ENCODE measurements around the gene ERCC1.
"Not testable (repeated sequence)": the region's sequence is repeated elsewhere in the genome, so short reads cannot be mapped to it uniquely, and the experiment has no call there.

ERCC1 gene

GRCh38 chr19:45437328-45437727 is 13.6 kb upstream of the ERCC1 start:
- Histone ChIP-seq H3K4me1 (ENCODE audit: insufficient read depth, low read length) (peaks cover 6% of the 10 kb centered on the region), H2AFZ (ENCODE audit: low read depth, low read length) (no peak overlapping the region), H3K9me3 (ENCODE audit: low read length) (no peaks in the 10 kb centered on the region), H3K4me3 (ENCODE audit: low read length) (no peak overlapping the region), H3K27me3 (ENCODE audit: insufficient read depth, low read length) (no peaks in the 10 kb centered on the region), H3K36me3 (ENCODE audit: insufficient read depth, low read length) (no peaks in the 10 kb centered on the region)

GRCh38 chr19:45432543-45432942 is 8.8 kb upstream of the ERCC1 start:
- H3K4me3 ChIP-seq (ENCODE audit: low read length); H3K36me3 ChIP-seq (ENCODE audit: insufficient read depth, low read length); H2AFZ ChIP-seq (ENCODE audit: low read depth, low read length); H3K4me1 ChIP-seq (ENCODE audit: insufficient read depth, low read length); H3K27me3 ChIP-seq (ENCODE audit: insufficient read depth, low read length); H3K9me3 ChIP-seq (ENCODE audit: low read length): not testable (repeated sequence)

GRCh38 chr19:45431008-45431407 is 7.3 kb upstream of the ERCC1 start:
- not testable (repeated sequence) for H3K9me3 ChIP-seq (ENCODE audit: low read length); H3K4me1 ChIP-seq (ENCODE audit: insufficient read depth, low read length); H3K36me3 ChIP-seq (ENCODE audit: insufficient read depth, low read length); H2AFZ ChIP-seq (ENCODE audit: low read depth, low read length); H3K4me3 ChIP-seq (ENCODE audit: low read length); H3K27me3 ChIP-seq (ENCODE audit: insufficient read depth, low read length)

GRCh38 chr19:45429896-45430295 is 6.2 kb upstream of the ERCC1 start:
- H3K4me1 ChIP-seq (ENCODE audit: insufficient read depth, low read length); H2AFZ ChIP-seq (ENCODE audit: low read depth, low read length); H3K4me3 ChIP-seq (ENCODE audit: low read length); H3K36me3 ChIP-seq (ENCODE audit: insufficient read depth, low read length); H3K9me3 ChIP-seq (ENCODE audit: low read length); H3K27me3 ChIP-seq (ENCODE audit: insufficient read depth, low read length): not testable (repeated sequence)

GRCh38 chr19:45428384-45429231 is 4.9 kb upstream of the ERCC1 start:
- H3K9me3 ChIP-seq (ENCODE audit: low read length) = no peaks in the 10 kb centered on the region
- H3K27me3 ChIP-seq (ENCODE audit: insufficient read depth, low read length) = no peaks in the 10 kb centered on the region

GRCh38 chr19:45424191-45425058 is 708 bp upstream of the ERCC1 start:
- Histone ChIP-seq H3K4me1 (ENCODE audit: insufficient read depth, low read length) (peaks cover 17% of the 10 kb centered on the region), H3K27me3 (ENCODE audit: insufficient read depth, low read length) (no peaks in the 10 kb centered on the region), H3K9me3 (ENCODE audit: low read length) (no peaks in the 10 kb centered on the region), H3K4me3 (ENCODE audit: low read length) (peak overlapping the region; percentile 69), H2AFZ (ENCODE audit: low read depth, low read length) (peak overlapping the region; percentile 76), H3K36me3 (ENCODE audit: insufficient read depth, low read length) (peaks cover 21% of the 10 kb centered on the region)

More at GRCh38 chr19:45428384-45429231, 4.9 kb upstream of the ERCC1 start:
- H3K4me1 ChIP-seq (ENCODE audit: insufficient read depth, low read length) = peaks cover 12% of the 10 kb centered on the region
- H2AFZ ChIP-seq (ENCODE audit: low read depth, low read length) = peak overlapping the region; percentile 80
- no peaks in the 10 kb centered on the region for H3K36me3 ChIP-seq (ENCODE audit: insufficient read depth, low read length)
- H3K4me3 ChIP-seq (ENCODE audit: low read length) = peak overlapping the region; percentile 38

- Histone ChIP-seq H2AFZ (ENCODE audit: low read depth, low read length) (peak overlapping the region; percentile 76), H3K36me3 (ENCODE audit: insufficient read depth, low read length) (peaks cover 31% of the 10 kb centered on the region), H3K4me3 (ENCODE audit: low read length) (peak overlapping the region; percentile 69), H3K9me3 (ENCODE audit: low read length) (no peaks in the 10 kb centered on the region), H3K27me3 (ENCODE audit: insufficient read depth, low read length) (no peaks in the 10 kb centered on the region), H3K4me1 (ENCODE audit: insufficient read depth, low read length) (peaks cover 13% of the 10 kb centered on the region)
Observed at GRCh38 chr19:45423033-45423588, 606 bp downstream of the ERCC1 start.

- no peaks in the 10 kb centered on the region for H3K27me3 ChIP-seq (ENCODE audit: insufficient read depth, low read length)
- no peaks in the 10 kb centered on the region for H3K9me3 ChIP-seq (ENCODE audit: low read length)
- peaks cover 13% of the 10 kb centered on the region for H3K4me1 ChIP-seq (ENCODE audit: insufficient read depth, low read length)
- H2AFZ ChIP-seq (ENCODE audit: low read depth, low read length) = no peak overlapping the region
- H3K36me3 ChIP-seq (ENCODE audit: insufficient read depth, low read length) = peaks cover 36% of the 10 kb centered on the region
- no peak overlapping the region for H3K4me3 ChIP-seq (ENCODE audit: low read length)
Observed at GRCh38 chr19:45421947-45422498, 1.7 kb downstream of the ERCC1 start.

GRCh38 chr19:45420871-45421270 is 2.8 kb downstream of the ERCC1 start:
- Histone ChIP-seq H2AFZ (ENCODE audit: low read depth, low read length) (no peak overlapping the region), H3K9me3 (ENCODE audit: low read length) (no peaks in the 10 kb centered on the region), H3K36me3 (ENCODE audit: insufficient read depth, low read length) (peaks cover 47% of the 10 kb centered on the region), H3K4me3 (ENCODE audit: low read length) (no peak overlapping the region), H3K27me3 (ENCODE audit: insufficient read depth, low read length) (no peaks in the 10 kb centered on the region), H3K4me1 (ENCODE audit: insufficient read depth, low read length) (peaks cover 13% of the 10 kb centered on the region)

GRCh38 chr19:45420356-45420755 is 3.4 kb downstream of the ERCC1 start:
- Histone ChIP-seq H3K36me3 (ENCODE audit: insufficient read depth, low read length) (peaks cover 50% of the 10 kb centered on the region), H3K4me3 (ENCODE audit: low read length) (no peak overlapping the region), H3K4me1 (ENCODE audit: insufficient read depth, low read length) (peaks cover 13% of the 10 kb centered on the region), H3K9me3 (ENCODE audit: low read length) (no peaks in the 10 kb centered on the region), H3K27me3 (ENCODE audit: insufficient read depth, low read length) (no peaks in the 10 kb centered on the region), H2AFZ (ENCODE audit: low read depth, low read length) (no peak overlapping the region)

GRCh38 chr19:45419895-45420294 is 3.8 kb downstream of the ERCC1 start:
- H3K4me3 ChIP-seq (ENCODE audit: low read length) = no peak overlapping the region
- H3K36me3 ChIP-seq (ENCODE audit: insufficient read depth, low read length) = peaks cover 51% of the 10 kb centered on the region
- no peaks in the 10 kb centered on the region for H3K9me3 ChIP-seq (ENCODE audit: low read length)
- no peak overlapping the region for H2AFZ ChIP-seq (ENCODE audit: low read depth, low read length)
- H3K27me3 ChIP-seq (ENCODE audit: insufficient read depth, low read length) = no peaks in the 10 kb centered on the region
- H3K4me1 ChIP-seq (ENCODE audit: insufficient read depth, low read length) = peaks cover 13% of the 10 kb centered on the region

GRCh38 chr19:45419396-45419795 is 4.3 kb downstream of the ERCC1 start:
- H3K4me1 ChIP-seq (ENCODE audit: insufficient read depth, low read length) = peaks cover 9% of the 10 kb centered on the region
- no peaks in the 10 kb centered on the region for H3K9me3 ChIP-seq (ENCODE audit: low read length)
- H3K27me3 ChIP-seq (ENCODE audit: insufficient read depth, low read length) = no peaks in the 10 kb centered on the region
- no peak overlapping the region for H3K4me3 ChIP-seq (ENCODE audit: low read length)
- H2AFZ ChIP-seq (ENCODE audit: low read depth, low read length) = no peak overlapping the region
- peaks cover 56% of the 10 kb centered on the region for H3K36me3 ChIP-seq (ENCODE audit: insufficient read depth, low read length)

- Histone ChIP-seq H3K36me3 (ENCODE audit: insufficient read depth, low read length) (peaks cover 61% of the 10 kb centered on the region), H3K27me3 (ENCODE audit: insufficient read depth, low read length) (no peaks in the 10 kb centered on the region)
Observed at GRCh38 chr19:45418802-45419201, 4.9 kb downstream of the ERCC1 start.

More at GRCh38 chr19:45418802-45419201, 4.9 kb downstream of the ERCC1 start:
- Histone ChIP-seq H2AFZ (ENCODE audit: low read depth, low read length) (no peak overlapping the region), H3K4me1 (ENCODE audit: insufficient read depth, low read length) (peaks cover 5% of the 10 kb centered on the region), H3K4me3 (ENCODE audit: low read length) (no peak overlapping the region), H3K9me3 (ENCODE audit: low read length) (no peaks in the 10 kb centered on the region)
